CD4-positive, alpha-beta T cell treated with Interleukin-10 for 1 hour (primary cell): ENCODE data around the gene CHST1.
A peak's percentile ranks its signal among the peaks of the same experiment; 100 is the strongest.

Experiments used
- DNase-seq: peaks from one replicate; pipeline ENCODE4 v3.0.0-alpha.2; 2020

Gene CHST1

GRCh38 chr11:45665206-45665932 lies at the start of gene CHST1:
CHST1 (minus strand) TSS chr11:45665622; CDS start chr11:45650923, 14,699 bp downstream.
- DNase-seq = peak; percentile 13

- no peak for DNase-seq
Measured at GRCh38 chr11:45713573-45713972, 48.2 kb upstream of the CHST1 start.

DNA sequence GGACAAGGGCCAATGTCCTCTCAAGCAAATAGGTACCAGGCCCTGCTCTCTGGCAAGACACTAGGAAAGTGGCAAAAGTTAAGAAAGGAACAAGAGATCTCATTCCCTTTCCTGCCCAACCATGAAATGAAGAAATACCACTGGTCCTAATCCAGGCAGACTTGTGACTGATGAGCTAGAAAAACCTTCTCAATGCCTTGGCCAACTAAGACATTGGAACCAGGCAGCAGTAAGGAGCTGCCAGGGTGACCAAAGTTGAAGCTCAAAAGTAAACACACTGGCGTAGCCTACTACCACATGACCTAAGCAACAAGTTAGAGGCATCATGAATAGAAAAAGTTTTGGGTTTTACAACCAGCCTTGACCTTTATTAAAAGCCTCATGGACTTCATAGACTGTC lies 45.1 kb upstream of the CHST1 start:
- no peak for DNase-seq

DNA sequence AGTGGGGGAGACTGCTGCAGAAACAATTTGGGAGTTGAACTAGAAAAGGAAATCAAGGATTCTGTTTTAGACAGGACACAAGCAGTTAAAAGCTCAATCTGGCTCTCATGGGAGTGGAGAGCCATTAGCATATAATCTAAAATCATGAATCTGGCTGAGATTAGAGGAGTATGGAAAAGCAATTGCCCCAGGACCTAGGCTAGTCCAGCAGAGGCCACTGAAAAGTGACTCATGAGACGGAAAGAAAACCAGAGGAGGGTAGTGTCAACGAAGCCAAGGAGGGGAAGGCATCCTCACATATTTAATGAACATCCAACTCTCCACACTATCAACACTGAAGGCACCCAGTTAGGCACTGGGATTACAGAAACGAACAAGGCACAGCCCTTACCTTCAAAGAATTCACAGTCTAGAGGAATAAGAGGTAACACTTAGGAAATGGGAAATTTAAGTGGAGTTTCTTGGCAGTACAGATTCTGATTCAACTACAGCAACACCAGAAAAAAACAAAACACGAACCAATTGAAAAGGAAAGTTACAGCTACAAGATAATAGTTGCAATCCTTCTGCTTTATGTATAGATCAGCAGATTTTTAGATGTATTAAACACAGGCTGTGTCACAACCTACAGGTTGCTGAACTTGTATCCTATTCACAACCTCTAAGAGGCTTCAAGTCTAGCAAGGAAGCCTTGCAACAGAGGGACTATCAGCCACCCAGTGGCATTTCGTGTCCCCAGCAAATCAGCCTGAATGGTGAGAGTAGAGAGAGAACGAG lies 43.7 kb upstream of the CHST1 start:
- no peak for DNase-seq

GRCh38 chr11:45704635-45705034 lies 39.2 kb upstream of the CHST1 start:
- no peak for DNase-seq

DNA sequence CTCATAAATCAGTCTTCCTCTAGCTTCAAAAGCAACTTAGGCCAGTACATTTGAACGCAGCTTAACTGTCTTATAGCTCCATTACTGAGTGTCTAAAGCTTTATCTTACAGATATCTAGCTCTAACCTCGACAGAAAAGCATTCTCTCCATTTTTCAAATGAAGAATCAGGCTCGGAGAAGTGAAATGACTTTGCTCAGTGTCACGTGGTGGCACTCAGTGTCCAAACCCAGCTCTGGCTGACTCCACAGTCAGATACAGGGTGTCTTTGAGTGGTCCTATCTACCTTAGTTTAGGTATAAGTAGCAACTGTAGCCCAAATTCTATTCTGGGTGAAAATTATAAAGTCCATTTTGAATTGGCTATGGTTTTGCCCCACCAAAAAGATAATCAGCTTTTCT lies 38.7 kb upstream of the CHST1 start:
- DNase-seq = no peak

- no peak for DNase-seq
Measured at GRCh38 chr11:45702511-45702910, 37.1 kb upstream of the CHST1 start.

DNA sequence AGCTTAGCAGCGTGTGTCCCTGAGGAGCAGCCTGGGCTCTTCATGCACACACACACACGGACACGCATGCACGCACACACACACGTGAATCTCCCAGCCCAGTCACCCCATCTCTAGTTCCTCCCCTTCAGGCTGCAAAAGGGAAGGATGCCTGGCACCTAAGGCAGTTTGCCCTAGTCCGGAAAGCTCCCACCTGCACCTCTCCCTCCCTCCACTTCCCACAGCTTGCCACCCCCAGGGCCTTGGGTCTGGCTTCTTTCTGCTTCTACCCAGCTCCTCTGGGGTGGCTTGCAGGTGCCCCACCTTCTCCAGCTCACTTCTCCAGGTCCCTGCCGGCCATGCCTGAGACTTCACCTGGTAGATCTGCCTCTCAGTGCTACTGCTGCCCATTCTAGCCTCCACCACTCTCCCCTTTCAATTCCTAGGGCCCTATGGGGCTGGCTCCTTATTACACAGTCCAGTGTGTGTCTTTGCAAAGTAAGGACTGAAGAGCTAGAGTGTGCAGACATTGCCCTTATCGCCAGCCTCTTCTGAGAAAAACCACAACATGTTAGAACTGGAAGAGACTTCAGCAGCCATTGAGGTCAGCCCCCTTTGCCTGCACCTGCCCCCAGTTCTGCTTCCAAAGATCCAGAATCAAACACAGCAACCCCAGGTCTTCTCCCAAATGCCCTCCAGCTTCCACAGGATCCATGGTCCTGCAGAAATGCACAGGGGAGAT lies 33.5 kb upstream of the CHST1 start:
- DNase-seq = no peak

- DNase-seq = no peak
Measured at GRCh38 chr11:45692808-45693453, 27.5 kb upstream of the CHST1 start.

DNA sequence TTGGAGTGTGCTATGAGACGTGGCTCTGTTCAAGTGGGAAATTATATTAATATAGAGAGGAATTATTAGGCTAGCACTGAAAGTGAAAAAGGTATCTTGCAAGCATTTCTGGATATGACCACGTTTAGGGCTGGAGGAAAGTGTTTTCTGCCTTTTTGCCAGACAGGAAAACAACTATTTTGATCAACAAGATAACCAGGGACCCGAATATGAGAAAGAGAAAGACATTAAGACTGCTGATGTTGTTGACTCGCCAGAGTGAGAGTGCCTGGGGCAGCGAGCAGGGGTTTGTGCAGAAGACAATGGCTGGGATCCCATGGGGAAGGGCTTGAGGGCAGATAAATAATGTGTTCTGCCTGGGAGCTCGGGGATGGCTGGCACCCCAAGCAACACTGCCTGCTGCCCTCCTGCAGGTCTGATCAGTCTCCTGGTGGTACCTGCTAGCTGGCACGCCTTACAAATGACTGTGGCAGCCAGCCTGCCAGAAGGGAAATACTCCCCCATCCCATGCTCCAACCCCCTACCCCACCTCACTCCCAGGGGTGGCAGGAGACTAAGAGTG lies 23.1 kb upstream of the CHST1 start:
- DNase-seq = no peak

DNA sequence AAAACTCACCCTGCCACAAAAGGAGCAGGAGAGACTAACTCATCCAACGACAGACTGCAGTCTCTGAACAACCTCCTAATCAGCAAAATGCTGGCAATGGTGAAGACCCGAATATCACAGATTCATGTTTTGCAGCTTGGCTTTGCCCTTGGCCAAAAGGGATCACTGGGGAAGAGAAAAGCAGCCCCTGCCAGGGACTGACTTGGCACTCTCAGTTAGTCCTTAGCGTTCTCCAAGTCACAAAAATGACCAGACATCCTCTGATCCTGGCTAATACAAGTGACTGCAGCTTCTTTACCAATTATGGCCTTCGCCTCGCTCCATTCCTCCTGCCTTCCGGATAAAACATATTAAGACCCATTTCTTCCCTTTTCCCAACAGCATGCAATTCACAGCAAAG lies 22.4 kb upstream of the CHST1 start:
- DNase-seq = no peak

GRCh38 chr11:45685964-45686537 lies 20.6 kb upstream of the CHST1 start:
- DNase-seq = no peak

DNA sequence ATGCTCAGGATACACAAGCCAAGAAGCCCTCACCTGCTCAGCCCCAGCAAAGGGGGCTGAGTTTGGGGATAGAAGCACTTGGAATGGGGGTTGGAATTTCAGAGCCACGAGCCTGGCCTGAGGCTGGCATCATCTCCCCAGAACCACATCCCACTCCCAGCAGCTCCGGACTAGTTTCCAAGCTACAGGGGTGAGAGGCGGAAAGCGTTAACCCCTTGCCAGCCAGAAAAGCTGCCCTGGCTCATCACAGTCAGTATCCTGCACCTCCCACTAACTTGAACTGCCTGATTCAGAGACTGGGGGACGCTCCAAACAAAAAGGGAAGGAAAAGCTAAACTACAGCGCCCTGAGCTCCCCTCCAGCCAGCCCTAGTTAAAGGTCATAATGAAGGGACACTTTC lies 19.0 kb upstream of the CHST1 start:
- no peak for DNase-seq

- DNase-seq = no peak
Measured at GRCh38 chr11:45683271-45684058, 18.0 kb upstream of the CHST1 start.

DNA sequence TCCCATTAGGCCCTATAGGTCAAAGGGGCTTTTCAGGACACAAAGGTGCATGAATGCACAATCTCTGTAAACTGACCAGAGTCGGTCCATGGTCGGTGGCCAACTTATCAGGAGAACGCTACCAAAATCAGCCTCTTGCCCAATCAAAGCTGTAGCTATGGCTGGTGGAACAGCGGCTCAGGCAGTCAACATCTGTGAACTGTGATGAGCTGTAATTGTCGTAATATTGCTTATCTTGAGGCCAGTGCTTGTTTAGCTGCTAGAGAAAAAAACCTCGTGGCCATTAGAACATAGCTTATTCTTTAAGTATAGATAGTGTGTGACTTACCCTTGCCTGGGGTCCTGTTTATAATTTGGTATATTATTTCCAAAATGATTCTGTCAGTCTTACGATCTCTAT lies 14.4 kb upstream of the CHST1 start:
- no peak for DNase-seq

DNA sequence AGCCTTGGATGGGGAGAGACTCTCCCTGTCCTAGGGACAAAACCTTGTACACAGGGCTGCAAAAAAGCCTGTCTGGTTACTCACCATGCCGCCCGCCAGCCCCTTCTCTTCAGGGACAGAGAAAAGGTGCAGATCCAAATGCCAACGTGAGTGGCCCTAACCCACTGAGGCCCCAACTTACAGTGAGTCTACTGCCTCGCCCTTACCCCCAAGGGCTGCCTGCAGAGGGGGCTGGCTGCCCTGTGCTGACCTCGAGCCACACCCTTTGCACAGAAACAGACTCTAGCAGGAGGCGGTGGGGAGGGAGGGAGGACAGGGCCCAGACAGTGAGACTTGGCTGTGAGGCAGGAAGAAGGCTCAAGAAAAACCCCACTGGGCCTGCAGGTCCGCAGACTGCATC lies 13.6 kb upstream of the CHST1 start:
- no peak for DNase-seq

GRCh38 chr11:45677770-45678512 lies 12.5 kb upstream of the CHST1 start:
- DNase-seq = no peak

DNA sequence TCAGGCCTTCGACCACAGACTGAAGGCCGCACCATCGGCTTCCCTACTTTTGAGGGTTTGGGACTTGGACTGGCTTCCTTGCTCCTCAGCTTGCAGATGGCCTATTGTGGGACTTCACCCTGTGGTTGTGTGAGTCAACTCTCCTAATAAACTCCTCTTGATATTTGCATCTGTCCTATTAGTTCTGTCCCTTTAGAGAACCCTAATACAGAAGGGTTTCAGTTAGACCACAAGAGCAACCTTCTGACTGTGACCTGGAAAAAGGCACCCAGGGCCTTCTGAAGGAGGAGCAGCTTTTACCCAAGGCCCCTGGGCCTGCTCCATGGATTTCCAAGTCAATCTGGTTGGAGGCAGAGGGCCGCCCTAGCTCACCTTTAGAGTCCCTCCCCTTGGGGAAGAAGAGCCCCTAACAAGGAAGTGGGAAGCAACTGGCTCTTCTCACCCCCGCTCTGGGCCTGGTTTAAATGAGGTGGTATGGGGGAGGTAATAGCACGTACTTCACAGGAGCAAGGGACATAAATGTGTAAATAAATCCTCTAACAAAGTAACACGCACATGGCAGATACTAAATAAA lies 11.2 kb upstream of the CHST1 start:
- no peak for DNase-seq

GRCh38 chr11:45675646-45676045 lies 10.2 kb upstream of the CHST1 start:
- no peak for DNase-seq

- no peak for DNase-seq
Measured at GRCh38 chr11:45674481-45675190, 9.2 kb upstream of the CHST1 start.
